Activated CD8-positive, alpha-beta memory T cell treated with anti-CD3 and anti-CD28 coated beads for 1 hour (primary cell): Measurements from ENCODE around the gene POMGNT1.
"Not testable (repeated sequence)": the region's sequence is repeated elsewhere in the genome, so short reads cannot be mapped to it uniquely, and the experiment has no call there.

ENCODE experiments used
- DNase-seq, 2 donors: peaks; one replicate each; pipeline ENCODE4 v3.0.0-alpha.2; 2020; ENCODE audit warnings: low read depth in 1 of 2; ENCODE audit errors: extremely low read depth in 1 of 2

POMGNT1 gene

DNA sequence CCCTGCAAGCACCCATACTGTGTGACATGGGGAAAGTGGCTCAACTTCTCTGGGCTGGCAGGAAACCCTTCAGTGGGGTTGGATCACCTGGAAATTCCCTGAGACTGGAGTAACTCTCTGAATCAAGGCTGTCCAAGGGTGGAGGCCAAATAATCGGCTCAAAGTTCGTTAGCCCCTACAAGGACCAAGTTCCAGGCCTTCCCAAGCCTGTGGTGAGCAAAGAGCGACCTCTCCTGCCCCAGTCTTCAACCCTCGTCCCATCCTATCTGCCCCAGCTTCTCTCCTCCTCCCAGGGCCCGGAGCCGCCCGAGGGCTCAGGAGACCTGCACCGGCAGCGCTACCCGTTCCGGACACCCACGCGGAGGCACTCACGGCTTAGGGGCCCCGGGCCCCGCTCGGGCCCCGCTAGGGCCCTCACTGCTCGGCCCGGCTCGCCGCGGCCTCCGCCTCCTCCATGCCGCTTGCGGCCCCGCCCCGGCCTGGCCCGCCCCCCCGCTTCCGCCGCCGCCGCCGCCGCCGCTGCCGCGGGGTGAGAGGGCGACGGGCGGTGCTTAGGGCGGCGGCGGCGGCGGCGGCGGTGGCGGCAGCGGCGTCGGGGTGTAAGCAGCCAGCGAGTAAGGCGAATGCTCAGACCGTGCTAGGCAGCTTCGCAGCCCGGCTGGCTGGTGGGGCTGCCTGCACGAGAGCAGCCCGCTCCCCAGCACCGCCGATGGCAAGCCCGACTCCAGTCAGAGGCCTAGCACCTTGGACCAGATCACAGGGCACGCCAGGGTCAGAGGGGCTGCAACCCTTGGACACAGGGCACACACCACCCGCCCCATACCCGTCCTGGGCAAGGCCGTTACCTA, at the start of gene POMGNT1:
Gene POMGNT1 (minus strand): TSS at position 471 of the 848 bp plus-strand sequence. CDS start 613 bp downstream, outside the sequence.
- peak in 1 of 2 donors; percentile 64 for DNase-seq

DNA sequence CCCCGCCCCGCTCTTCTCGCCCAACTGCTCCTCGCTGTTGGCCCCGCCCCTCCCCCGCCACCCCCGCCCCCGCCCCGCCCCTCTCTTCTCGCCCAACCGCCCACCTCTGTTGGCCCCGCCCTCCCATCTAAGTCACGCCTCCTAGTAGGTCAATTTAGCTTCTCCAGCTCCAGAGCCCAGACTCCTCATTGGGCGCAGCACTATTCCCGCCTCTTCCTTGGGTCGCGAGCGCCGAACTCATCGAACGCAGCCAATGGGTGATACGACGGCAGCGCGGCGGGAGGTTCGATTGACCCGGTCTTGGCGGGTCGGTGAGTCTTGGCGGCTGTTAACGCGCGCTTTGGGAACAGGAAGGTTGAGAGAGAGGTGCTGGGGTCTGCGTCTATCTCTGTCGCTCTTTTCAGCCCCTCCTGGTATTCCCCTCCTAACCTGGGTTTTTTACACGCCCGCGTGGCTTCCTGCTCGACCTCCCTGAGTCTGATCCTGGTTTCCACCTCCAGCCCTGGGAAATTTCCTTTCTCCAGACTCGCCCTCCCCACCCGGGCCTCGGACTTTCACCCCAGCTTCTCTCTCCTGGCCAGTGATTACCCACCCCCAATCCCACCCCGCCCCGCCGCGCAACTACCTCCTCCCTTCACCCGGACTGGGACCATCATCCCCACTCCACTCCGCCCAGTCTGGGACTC, 49.3 kb upstream of the POMGNT1 start, which contains the start of gene RAD54L:
Gene RAD54L (plus strand): TSS at position 328 of the 686 bp plus-strand sequence. CDS start 643 bp downstream, outside the sequence.
- peak; percentile 88 to 94 for DNase-seq

GRCh38 chr1:46246548-46247435, 48.6 kb upstream of the POMGNT1 start:
- no peak for DNase-seq

DNA sequence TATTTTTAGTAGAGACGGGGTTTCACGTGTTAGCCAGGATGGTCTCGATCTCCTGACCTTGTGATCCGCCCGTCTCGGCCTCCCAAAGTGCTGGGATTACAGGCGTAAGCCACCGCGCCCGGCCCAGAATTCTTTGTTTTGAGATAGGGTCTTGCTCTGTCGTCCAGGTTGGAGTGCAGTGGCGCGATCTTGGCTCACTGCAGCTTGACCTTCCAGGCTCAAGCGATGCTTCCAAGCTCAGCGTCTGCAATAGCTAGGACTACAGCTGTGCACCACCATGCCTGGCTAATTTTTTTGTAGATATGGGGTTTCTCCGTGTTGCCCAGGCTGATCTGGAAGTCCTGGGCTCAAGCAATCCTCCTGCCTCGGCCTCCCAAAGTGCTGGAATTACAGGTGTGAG, 47.9 kb upstream of the POMGNT1 start:
- DNase-seq: not testable (repeated sequence)

DNA sequence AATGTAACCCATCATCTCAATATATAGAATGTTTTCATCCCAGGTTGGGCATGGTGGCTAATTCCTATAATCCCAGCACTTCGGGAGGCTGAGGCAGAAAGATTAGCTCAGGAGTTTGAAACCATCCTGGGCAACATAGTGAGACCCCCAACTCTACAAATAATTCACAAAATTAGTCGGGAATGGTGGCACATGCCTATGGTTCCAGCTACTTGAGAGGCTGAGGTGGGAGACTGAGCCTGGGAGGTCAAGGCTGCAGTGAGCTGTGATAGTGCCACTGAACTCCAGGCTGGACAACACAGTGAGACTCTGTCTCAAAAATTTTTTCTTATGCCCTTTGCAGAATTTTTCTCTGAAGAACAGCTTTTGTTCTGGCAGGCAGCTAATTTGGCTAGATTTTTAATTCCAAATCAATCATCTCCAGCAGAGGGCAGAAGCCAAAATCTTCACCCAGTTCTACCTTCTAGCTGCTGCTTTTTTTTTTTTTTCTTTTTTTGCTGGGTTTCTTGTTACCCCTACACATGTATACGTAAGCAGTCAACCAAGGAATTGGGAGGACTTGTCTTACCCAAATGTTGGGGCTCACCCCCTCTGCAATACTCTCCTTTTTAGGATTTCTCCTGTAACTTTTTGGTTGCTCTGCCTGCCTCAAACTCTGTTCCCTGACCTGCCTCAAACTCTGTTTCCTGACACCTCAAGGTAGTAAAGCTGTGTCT, 46.6 kb upstream of the POMGNT1 start:
- no peak for DNase-seq

DNA sequence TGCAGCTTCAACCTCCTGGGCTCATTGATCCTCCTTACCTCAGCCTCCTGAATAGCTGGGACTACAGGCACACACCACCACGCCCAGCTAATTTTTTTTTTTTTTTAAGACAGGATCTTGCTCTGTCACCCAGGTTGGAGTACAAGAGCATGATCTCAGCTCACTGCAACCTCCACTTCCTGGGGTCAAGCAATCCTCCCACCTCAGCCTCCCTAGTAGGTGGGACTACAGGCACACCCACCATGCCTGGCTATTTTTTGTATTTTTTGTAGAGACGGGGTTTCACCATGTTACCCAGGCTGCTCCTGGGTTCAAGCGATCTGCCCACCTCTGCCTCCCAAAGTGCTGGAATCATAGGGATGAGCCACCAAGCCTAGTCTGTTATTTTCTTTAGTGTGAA, 45.6 kb upstream of the POMGNT1 start:
- not testable (repeated sequence) for DNase-seq

DNA sequence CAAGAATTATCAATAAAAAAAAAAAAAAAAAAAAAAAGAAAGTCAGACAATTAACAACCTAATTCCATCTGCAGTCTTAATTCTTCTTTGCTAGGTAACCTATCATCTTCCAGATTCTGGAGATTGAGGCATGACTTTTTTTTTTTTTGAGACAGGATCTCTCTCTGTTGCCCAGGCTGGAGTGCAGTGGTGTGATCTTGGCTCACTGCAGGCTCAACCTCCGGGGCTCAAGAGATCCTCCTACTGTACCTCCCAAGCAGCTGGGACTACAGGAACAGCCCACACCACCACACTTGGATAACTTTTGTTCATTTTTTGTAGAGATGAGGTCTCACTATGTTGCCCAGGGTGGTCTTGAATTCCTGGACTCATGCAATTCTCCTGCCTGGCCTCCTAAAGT, 44.7 kb upstream of the POMGNT1 start:
- no peak for DNase-seq

- DNase-seq: not testable (repeated sequence)
Measured at GRCh38 chr1:46241733-46242132, 43.5 kb upstream of the POMGNT1 start.

GRCh38 chr1:46238865-46239264, 40.6 kb upstream of the POMGNT1 start:
- DNase-seq: not testable (repeated sequence)

GRCh38 chr1:46236882-46237281, 38.6 kb upstream of the POMGNT1 start:
- no peak for DNase-seq

- not testable (repeated sequence) for DNase-seq
Measured at GRCh38 chr1:46231231-46231630, 33.0 kb upstream of the POMGNT1 start.

GRCh38 chr1:46224966-46225365, 26.7 kb upstream of the POMGNT1 start:
- no peak for DNase-seq

GRCh38 chr1:46223472-46223943, 25.3 kb upstream of the POMGNT1 start:
- DNase-seq: peak in 1 of 2 donors; percentile 32

DNA sequence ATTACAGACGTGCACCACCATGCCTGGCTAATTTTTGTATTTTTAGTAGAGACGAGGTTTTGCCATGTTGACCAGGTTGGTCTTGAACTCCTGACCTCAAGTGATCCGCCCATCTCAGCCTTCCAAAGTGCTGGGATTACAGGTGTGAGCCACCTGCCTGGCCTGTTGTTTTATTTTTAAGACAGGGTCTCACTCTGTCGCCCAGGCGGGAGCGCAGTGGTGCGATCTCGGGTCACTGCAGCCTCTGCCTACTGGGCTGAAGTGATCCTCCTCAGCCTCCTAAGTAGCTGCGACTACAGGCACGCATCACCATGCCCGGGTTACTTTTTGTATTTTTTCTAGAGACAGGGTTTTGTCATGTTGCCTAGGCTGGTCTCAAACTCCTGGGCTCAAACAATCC, 24.8 kb upstream of the POMGNT1 start:
- not testable (repeated sequence) for DNase-seq

DNA sequence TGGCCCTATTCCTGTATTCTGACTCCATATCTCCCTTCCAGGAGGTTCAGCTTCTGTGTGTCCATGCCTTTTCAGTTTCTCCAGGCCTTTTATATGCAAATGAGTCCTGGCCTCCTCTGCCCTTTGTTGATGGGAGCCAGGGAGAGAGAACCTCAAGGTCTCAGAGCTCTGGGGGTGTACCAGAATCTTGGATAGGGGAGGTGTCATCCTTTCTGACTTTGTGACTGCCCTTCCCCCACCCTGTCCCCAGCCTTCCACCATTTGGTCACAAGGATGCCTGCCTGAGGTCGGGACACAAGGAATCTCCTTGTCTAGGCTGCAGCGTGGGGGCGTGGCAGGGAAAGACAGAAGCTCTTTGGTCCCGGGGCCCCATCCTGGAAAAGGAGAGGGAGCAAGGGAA, 23.5 kb upstream of the POMGNT1 start:
- DNase-seq: no peak

GRCh38 chr1:46220808-46221207, 22.6 kb upstream of the POMGNT1 start:
- no peak for DNase-seq

DNA sequence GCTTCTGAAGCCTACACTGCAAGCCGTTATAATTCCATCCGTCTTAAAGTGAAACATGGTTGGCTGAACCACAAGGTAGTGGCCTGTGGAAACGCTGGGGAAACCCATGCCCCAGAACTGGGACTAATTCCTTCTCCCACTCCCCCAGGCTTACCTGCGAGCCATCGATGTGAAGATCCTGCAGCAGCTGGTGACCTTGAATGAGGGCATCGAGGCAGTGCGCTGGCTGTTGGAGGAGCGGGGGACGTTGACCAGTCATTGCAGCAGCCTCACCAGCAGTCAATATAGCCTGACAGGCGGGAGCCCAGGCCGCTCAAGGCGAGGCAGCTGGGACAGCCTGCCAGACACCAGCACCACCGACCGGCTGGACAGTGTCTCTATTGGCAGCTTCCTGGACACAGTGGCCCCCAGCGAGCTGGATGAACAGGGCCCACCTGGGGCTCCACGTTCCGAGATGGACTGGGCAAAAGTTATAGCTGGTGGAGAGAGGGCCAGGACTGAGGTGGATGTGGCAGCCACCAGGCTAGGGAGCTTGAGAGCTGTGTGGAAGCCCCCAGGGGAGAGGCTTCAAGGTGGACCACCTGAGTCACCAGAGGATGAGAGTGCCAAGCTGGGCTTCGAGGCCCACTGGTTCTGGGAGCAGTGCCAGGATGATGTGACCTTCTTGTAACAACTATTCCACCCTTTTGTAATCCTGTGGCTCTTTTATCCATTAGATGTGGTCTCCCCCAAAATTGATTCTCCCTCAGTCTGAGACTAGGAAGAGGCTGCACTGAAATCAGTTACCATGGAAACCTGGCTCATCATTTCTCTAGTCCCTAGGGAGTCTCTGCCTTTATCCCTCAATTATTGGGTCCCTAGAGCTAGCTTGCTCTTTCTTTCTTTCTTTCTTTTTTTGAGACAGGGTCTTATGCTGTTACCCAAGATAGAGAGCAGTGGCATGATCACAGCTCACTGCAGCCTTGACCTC, 21.6 kb upstream of the POMGNT1 start:
- no peak for DNase-seq

- no peak for DNase-seq
Measured at GRCh38 chr1:46218443-46218842, 20.2 kb upstream of the POMGNT1 start.

GRCh38 chr1:46215504-46215903, 17.3 kb upstream of the POMGNT1 start:
- no peak for DNase-seq
